HG03175 (cell line): Measurements from ENCODE around the gene PRR18.

Experiments used
- ATAC-seq: cut with Tn5 transposase; IDR thresholded peaks from one replicate; pipeline ENCODE4 v1.9.1; 2021; ENCODE audit warnings: mild to moderate bottlenecking, moderate library complexity; ENCODE audit not compliant: unreplicated experiment

Gene PRR18

DNA sequence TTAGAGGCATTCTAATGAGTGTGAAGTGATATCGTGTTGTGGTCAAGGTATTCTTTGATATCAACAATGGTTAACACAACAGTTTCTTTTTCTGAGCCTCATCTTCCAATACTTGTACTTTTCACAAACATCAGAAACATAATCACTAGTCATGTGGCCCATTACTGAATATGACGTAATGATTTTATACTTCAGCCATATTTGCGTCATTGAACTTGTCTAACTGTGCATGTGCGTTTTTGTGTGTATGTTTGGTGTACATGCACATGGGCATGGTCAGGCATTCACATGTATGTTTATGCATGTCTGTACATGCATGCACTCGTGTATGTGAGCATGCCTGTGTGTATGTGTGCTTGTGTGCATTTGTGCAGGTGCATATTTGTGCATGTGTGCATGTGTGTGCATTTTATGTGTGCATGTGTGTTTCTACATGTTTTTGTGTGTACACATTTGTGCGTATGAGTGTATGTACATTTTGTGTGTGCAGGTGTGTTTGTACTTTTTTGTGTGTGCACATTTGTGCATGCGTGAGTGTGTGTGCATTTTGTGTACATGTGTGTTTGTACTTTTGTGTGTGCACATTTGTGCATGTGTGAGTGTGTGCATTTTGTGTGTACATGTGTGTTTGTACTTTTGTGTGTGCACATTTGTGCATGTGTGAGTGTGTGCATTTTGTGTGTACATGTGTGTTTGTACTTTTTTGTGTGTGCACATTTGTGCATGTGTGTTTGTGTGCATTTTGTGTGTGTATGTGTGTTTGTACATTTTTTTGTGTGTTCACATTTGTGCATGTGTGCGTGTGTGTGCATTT is 29.4 kb downstream of the PRR18 start:
- no peak for ATAC-seq

DNA sequence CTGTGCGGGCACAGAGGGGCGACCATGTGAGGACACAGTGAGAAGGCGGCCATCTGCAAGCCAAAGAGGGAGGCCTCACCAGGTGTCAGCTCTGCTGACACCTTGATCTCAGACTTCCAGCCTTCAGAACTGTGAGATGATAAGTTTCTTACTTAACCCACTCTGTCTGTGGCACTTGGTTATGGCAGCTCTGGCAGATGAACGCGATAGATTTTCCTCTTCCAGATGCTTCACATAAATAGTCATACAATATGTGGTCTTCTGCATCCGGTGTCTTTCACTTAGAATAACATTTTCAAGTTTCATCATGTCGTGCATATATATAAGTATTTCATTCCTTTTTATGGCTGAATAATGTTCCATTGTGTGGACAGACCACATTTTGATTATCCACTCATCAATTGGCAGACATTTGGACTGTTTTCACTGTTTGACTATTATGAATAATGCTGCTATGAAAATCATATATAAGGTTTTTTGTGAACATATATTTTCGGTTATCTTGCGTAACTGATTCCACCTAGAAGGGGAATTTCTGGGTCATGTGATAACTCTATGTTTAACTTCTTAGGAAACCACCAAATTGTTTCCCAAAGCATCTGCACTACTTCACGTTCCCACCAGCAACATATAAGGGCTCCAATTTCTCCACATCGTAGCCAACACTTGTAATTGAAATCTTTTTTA is 30.2 kb downstream of the PRR18 start:
- no peak for ATAC-seq

GRCh38 chr6:166277018-166277417 is 31.2 kb downstream of the PRR18 start:
- no peak for ATAC-seq

GRCh38 chr6:166275714-166276166 is 32.5 kb downstream of the PRR18 start:
- ATAC-seq = peak; percentile 86

GRCh38 chr6:166274739-166275370 is 33.3 kb downstream of the PRR18 start:
- ATAC-seq = no peak

DNA sequence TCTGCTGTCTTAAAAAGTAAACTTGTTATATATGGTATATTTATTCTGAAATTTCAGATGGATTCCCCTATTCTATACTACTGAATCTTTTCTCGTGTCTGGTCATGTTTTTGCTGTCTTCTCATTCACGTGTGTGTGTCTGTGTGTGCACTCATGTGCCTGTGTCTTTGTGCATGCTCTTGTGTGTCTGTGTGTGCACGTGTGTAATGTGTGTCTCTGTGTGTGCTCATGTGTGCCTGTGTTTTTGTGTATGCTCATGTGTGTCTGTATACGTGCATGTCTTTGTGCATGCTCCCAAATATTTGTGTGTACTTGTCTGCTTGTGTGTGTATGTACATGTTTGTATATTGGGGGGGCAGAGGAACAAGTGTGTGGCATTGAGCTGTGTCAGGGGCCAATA is 34.0 kb downstream of the PRR18 start:
- no peak for ATAC-seq

DNA sequence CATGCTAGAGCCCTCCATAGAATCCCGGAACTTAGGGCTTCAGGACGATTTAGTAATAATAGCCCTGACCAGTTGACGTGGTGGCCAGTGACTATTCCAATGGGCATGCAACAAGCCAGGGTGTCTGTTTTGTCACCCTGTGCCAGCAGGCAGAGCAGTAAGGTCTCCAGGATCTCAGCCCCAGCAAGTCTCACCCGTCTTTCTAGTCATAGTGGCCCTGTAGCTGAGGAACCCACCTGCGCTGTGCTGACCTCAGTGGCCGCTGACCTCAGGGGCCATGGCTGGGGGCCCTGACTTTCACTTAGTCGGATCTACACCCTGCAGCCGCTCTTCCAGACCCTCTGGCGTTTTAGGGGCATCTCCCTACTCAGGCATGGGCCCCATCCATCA is 36.8 kb downstream of the PRR18 start:
- ATAC-seq = no peak

GRCh38 chr6:166270706-166271375 is 37.4 kb downstream of the PRR18 start:
- ATAC-seq = no peak

- ATAC-seq = no peak
These were observed 38.7 kb downstream of the PRR18 start for GRCh38 chr6:166269301-166270039.

- no peak for ATAC-seq
These were observed 39.8 kb downstream of the PRR18 start for GRCh38 chr6:166268431-166268830.

DNA sequence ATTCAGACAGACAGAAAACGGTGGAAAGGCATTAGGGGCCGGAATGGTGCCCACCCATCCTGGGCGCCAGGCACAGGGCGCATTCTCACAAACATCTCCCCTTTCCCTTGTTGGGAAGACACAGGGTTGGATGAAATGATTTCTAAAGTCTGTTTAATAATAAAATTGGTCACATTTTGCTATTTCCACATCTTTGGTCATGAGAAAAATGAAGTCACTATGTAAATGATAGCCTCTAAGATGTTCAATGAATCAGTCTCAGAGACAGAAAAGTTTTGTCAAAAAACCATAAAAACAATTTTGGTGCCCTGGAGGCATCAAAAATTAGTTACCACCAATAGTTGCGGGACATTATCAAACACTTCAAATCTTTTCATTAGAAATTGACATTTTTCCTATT is 40.7 kb downstream of the PRR18 start:
- no peak for ATAC-seq

DNA sequence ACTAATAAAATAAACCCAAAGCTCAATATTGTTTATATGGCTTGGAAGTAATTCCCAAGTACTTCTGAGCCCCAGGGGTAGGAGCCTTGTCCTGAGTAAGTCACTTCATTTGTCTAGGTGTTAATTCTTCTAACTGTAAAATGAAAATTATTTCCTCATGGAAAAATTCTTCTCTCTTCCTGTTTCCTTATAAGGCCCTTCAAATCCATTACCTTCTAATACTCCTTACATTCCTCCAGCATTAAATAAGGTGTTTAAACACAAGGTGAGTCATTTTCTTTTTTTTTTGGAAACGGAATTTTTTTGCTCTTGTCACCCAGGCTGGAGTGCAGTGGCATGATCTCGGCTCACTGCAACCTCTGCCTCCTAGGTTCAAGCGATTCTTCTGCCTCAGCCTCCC is 41.9 kb downstream of the PRR18 start:
- no peak for ATAC-seq

- ATAC-seq = no peak
These were observed 45.3 kb downstream of the PRR18 start for GRCh38 chr6:166262743-166263515.

DNA sequence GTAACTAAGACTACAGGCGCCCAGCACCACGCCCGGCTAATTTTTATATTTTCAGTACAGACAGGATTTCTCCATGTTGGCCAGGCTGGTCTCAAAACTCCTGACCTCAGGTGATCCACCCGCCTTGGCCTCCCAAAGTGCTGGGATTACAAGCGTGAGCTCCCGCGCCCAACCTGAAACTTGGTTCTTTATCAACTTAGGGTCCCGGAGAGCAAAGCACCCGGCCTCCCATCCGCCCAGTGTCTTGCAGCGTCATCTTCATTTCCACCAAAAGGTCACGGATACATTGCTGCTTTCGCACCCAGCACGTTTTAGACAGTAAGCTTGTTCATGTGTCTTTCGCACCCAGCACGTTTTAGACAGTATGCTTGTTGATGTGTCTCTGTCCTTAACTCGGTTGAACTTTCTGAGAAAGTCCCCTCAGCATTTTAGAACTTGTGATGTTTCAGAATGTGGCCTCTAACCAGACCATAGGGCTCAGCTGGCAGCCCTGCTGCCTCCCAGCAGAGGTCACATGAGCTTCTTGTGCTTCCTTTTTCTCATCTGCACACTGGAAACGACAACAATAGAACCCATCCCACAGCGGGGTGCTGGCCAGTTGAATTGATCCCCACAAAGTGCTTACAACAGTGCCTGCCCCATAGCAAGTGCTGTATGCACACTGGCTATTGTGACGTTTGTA is 48.8 kb downstream of the PRR18 start:
- peak; percentile 55 for ATAC-seq

DNA sequence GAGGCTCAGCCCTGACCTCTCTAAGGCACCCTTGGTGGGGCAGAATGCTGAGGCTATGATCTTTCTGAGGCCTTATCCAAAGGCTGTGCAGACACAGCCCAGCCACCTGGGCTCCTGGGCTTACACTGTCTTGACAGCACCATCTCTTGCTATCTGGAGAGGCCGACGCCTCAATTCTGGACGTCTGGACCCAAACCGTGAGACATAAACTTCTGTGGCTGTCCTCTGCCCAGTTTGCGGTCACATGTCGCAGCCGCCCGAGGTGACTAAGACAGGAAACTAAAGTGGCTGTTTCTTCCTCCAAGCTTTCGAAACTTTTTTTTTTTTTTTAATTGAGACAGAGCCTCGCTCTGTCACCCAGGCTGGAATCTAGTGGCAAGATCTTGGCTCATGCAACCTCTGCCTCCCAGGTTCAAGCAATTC is 49.3 kb downstream of the PRR18 start:
- ATAC-seq = peak; percentile 78

DNA sequence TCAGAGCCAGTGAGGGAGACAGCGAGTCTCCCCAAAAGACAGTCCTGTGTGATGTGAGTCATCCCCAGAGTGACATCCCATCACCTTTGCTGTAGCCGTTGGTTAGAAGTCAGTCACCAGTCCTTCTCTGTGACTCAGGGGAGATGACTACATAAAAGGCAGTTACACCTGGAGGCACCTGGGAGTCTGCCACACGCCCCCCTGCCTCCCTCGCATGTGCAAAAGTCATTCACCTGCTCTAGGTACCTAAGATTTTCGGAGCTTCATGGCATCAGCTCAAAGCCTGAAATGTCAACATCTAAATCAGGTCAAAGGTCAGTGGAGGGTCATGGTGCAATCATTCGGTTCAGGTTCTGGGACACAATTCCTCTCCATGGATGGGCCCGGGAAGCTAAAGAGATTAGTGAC is 50.3 kb downstream of the PRR18 start:
- ATAC-seq = no peak
